HG02678 (cell line): Measurements from ENCODE around the gene DUOX1.
"Not testable (repeated sequence)": the region's sequence is repeated elsewhere in the genome, so short reads cannot be mapped to it uniquely, and the experiment has no call there.

Source experiments
- ATAC-seq: cut with Tn5 transposase; IDR thresholded peaks from one replicate; pipeline ENCODE4 v1.9.1; 2021; ENCODE audit warnings: mild to moderate bottlenecking, moderate library complexity; ENCODE audit not compliant: unreplicated experiment

The DUOX1 gene

DNA sequence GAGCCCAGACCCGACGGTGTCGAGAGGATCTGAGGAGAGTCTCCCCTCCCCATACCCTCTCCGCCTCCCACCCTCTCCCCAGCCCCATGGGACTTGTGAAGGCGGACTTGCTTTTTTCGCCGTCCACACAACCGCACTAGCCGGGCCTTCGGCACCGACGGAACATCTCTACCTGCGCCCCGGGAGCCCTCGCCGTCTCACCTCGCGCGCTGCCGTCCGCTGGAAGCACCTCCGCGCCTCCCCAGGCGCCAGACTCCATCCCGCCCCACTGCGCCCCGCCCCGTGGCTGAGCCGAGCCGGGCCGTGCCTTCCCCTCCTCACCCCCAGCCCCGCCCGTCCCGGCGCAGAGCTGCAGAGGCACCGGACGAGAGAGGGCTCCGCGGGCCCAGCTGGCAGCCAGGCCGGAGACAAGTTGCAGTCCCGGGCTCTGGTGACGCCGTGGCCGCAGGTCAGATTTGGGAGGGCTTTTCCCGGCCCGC is at the start of gene DUOX1, which contains the start of gene DUOXA1:
Gene DUOX1, plus strand, starts transcription at position 344 of the 479 bp plus-strand sequence. CDS start 1,973 bp downstream, outside the sequence.
Gene DUOXA1, minus strand, starts transcription at position 229 of the 479 bp plus-strand sequence. CDS start 6,865 bp downstream, outside the sequence.
- no peak for ATAC-seq

DNA sequence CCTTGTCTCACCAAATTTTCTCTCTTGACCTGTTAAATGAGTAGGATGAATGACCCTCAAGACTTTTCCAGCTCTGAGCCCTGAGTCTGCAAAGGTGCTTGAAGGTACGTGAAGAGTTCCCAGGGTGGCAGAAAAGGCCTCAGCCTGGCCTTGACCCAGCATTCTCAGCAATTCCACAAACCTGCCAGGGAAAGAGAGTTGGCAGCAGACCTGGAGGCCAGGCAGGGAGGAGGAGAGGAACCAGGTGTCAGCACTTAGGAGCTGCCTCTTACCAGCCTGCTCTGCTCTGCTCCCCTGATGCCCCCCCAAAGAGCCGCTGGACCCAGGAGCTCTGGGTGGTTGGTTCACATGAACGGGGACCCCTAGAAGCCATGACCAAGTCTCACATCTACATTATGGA is 49.2 kb upstream of the DUOX1 start:
- not testable (repeated sequence) for ATAC-seq

DNA sequence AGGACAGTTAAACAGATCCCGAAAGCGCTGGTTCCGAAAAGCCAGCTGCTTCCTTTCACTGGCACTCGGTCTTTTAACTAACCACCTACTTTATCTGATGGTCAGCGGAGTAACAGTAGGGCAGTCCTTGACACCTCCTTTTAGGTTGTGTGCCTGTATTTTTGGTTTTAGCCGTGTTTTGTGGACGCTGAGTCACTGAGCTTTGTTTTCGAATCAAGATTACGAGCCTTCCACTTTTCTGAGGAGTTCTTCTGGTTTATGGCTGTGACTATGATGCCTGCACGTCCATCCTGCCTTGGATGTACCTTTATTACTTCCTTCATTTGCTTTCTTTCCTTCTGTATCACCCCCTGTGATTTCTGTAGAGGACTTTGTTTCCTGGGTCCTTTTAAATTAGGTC is 47.4 kb upstream of the DUOX1 start:
- not testable (repeated sequence) for ATAC-seq

DNA sequence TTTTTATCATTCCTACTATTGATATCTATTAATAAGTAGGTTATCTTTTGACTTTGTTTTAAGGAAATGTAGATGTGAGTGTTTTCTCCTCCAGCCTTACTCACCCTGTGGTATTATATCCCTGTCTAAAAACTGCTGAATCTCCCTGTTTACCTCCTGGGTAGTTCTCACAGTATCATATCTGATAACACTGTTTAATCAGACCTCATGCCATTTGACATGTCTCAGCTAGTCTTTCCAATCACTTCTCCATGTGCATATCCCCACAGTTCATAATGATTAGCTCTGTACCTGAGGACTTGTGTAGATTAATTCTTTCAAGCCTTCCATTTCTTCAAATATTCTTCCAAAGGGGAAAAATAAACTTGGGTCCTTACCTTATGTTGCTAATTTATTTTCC is 46.6 kb upstream of the DUOX1 start:
- no peak for ATAC-seq

DNA sequence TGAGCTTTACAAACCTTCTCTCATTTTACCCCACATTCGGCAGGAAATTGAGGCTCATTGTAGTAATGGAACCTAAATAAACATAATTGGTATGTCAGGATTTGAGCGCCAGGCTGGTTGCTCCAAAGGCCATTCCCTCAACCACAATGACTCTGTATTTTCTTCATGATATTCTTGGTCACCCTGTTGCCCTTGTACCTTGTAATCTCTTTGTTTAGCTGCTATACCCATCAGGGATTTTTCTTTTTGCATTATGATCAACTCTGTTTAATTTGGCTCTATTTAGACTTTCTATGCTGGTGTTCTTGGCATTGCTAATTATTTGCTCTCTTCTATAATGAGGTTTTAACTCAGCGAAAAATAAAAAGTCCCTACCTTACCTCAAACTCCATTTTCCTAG is 45.6 kb upstream of the DUOX1 start:
- no peak for ATAC-seq

DNA sequence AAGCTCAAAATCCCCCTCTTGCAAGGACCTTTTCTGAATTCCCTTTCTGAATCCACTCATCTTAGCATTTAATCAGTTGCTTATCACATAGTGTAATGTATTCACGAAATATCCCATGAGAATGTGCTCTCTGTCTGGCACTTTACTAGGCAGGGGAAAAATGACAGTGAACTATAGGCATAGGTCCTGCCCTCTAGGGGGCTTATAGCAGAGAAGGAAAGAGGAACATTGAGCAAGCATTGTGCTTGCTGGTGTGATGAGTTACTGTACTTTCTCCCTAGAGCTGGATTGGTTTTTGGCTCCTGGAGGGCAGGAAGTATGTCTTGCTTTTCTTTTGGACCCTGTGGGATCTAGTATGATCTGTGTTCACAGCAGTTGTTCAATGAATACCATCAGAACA is 42.3 kb upstream of the DUOX1 start:
- ATAC-seq = no peak

DNA sequence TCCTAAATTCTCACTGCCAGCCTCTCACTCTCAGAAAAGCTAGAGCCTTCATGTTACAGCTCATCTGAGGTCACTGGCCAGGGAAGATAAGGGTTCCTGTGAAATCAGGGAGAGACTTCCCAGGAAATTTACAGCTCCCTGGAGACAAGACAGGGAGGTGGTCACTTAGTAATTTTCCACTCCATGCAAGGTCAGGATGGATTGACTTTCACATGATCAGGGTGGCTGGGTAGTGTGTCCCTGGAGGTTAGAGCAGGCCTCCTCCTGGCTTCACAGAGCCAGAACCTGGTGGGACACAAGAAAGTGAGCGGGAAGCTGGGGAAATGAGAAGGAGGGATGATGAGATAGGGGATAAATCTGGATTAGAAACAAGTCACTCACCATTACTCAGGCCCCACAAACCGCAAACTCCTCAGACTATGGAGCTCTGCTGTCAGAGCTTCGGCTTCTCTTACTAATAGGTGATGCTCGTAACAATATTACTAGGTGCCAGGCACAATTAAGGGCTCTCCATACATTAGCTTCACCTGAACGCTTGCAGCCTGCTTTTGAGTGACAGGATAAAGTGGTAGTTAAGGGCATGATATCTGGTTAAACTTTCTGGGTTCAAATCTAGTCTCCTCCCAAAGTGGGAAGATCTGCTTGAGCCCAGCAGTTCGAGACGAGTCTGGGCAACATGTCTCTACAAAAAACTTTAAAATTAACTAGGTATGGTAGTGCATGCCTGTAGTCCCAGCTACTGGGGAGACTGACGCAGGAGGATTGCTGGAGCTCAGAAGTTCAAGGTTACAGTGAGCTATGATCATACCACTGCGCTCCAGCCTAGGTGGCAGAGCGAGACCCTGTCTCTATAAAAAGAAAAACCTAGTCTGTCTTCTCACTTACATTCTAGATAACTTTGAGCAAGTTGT is 40.7 kb upstream of the DUOX1 start:
- no peak for ATAC-seq

DNA sequence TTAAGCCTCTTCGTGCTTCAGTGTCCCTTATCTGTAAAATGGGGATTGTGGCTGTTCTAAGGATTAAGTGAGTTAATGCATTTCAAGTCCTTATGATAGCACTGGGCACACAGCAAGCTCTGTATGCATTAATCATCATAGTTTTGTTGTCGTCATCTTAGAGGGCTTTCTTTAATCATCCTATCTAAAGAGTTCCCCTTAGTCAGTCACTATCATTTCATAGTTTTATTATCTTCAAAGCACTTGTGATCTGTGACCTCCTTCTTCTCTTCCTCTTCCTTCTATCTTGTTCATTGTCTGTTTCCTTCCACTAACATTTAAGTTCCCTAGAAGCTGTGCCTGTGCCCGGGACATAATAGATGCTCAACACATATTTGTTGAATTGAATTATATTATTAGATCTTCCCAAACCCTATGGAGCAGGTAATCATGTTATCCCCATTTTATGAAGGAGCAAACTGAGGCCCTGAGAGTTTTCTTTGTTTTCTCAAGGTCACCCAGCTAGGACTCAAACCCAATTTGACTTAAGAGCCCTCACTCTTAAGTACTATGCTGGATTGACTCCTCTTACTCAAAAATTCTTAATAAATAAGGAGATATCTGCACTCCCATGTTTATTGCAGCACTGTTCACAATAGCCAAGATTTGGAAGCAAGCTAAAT is 40.0 kb upstream of the DUOX1 start:
- no peak for ATAC-seq

DNA sequence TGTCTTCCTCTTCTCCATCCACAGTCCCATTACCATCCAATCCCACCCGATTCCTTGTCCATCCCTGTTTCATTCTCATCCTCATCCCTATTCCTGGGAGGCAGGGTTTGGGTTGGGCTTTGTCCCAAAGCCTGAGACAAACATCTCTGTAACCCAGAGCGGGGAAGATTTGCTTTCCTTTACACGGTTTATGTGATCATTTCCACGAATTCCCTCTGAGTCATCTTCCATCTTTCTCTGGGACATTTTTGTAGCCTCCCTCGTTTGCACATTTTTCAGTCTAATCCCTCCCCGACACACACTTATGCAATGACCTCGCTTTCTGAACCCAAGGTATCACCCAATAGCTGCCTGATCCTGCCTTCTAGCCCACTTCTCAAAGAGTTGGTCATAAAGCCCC is 38.6 kb upstream of the DUOX1 start:
- ATAC-seq = no peak

DNA sequence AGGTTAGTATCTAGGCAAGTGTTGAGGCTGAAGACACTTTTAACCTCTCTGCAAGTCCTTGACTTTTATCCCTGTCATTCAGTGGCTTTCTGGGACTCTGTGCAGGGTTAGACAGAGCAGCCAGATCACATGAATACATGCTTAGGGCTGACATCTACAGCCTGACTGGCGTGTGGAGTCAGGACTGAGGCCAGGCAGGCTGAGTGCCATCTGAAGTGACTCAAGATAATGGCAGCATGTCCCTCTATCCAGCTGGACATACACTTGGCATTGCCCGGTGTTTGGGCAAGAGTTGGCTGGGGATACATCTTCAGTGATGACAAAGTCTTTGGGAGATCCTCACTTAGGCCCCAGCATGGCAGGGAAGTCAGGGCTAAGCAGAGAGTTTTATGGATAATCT is 38.2 kb upstream of the DUOX1 start:
- ATAC-seq = no peak

DNA sequence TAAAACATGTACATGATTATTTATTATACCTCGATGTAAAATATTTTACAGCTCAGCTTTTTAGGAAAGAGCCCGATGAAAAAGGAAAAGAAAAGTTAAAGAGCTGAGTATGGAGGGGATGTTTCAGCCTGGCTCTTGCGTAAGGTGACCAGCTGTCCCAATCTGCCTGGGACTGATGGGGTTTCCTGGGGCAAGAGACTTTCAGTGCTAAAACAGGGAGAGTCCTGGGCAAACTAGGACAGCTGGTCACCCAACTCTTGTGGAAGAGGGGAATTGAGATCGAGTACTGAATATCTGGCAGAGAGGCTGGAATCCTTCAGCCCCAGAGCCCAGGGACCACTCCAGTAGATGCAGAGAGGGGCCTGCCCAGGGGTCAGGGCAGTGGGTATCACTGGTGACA is 36.8 kb upstream of the DUOX1 start:
- ATAC-seq = no peak

DNA sequence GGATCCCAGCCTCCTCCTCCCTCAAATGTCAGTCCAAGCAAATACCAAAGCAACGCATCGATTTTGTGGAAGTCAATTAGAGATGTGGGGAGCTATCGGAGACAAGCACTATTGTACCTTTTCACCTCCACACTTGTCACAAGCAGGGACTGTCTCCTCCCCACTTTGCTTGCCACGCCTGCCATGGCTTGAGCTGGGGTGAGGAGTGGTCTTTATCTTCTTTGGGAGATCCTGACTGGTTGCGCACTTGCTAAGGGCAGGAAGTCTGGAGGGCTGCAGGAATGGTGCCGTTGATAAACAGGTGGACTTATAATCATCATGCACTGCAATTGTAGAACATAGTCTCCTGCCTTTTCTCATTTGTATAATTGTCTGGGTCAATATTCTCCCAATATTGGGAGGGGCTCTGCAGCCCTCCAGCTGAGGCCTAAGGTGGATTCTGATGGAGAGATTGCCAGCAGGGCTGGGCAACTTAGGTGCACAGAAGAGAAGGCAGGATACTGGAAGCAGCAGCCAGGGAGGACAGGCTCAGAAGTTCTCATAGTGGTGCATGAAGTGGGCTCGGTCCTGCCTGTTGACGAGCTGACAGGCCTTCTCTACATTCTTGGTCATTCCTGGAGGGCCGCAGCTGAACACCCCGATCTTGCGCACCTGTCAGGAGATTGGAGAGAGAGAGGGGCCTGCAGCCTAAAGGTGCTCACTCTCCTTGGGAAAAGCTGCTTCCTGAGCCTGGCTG is 36.0 kb upstream of the DUOX1 start:
- ATAC-seq = no peak

DNA sequence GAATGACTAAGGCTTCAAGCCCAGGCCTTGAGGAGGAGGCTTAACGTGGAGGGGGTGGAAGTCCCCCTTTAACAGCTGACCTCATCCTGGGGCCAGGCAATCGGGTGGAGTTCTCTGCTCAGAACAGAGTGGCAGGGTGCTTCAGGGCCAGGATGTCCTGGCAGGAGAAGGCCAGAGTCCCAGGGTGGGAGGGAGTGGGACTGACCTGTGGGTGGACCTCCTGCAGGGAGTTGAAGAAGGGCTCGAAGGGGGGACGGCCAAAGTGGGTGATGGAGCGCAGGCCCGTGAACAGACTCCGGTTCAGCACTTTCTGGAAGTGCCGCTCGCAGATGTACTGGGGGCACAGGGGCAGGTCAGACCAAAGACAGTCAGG is 35.5 kb upstream of the DUOX1 start:
- no peak for ATAC-seq

DNA sequence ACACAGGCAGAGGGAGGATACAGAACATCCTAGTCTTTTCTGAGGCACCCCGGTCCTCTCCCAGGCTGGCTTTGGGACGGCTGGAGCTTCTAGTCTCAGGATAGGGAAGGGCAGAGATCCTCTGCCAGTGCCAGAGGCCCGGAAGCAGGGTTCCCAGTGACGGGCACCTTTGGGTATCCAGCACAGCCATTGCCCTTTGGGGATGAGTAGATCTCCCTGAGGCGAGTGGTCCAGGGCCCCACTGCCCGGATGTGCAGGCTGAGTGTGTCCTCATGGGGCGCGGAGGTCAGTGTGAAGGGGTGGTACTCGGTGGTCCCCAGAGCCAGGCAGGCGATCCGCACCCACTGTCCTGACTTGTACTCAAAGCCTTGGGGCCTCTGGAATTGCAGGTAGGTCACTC is 34.1 kb upstream of the DUOX1 start:
- no peak for ATAC-seq

DNA sequence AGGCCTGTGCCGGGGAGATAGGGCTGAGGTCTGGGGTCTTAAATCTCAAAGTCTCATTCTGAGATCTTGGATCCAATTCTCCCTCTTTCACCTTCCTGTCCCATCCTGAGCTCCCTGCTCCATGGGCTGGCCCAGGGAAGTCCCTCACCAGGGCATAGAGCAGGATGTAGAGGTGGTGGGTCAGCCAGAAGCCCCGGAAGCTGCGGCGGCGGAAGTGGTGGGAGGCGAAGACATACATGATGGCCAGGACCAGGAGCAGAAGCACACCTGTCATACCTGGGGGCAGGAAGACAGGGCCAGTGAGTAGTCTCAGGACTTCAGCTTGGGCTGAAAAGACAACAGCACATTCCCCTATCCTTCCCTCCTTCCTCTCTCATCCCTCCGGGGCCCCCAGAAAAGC is 32.3 kb upstream of the DUOX1 start:
- no peak for ATAC-seq

DNA sequence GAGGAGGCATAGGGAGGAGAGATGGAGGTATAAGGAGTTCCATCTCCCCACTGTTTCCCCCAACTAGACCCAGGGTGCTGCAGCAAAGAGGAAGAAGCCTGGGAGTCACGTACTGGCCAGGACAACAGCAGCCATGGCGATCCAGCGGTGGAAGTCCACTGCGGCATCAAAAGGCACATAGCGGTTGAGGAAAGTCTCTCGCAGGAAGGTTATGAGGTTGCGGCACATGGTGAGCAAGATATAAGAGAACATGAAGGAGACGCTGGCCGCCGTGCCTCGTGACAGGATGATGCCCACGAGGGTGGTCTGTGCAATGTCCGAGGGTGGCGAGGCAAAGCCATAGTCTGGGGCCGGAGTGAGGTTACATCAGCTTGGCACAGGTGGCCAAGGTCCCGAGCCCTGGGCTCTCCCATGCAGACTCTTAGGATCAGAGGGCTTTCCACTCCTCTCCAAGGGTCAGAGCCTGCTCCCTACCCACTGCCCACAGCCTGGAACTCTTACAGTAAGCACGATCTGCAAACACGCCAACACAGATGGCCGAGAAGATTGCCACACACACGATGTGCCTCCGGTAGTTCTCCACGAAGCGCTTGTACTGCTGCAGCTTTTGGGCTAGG is 30.1 kb upstream of the DUOX1 start:
- no peak for ATAC-seq

DNA sequence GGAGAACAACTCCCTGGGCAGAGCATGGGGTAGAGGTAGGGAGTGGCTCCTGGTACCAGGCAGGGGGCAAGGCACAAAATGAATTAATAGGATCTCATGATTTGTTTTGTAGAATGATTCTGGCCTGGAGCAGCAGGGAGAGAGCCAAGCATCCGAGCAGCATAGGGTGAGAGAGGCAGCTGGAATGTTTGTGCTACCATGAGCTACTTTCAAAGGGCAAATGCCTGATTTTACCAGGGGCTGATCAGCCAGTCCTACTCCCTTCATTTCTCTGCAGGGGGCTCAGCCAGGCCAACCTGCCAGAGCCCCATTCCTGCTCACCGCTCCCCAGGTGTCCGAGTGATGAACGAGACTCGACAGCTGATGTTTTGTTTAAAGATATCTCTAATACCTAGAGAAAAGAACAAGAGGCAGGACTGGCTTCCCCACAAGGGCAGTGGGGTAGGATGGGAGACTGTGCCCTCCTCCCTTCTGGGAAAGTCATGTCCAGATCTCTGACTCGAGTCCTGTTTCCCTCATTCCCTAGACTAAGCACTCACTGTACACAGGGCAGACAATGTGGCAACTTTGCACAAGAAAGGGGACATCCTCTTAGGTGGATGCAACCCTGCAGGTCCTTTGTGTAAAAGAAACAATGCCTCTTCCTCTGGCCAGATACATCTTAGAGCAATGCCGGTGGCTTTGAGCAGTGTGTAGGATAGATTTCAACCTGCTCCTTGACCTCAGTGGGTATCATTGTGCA is 28.7 kb upstream of the DUOX1 start:
- ATAC-seq = no peak

DNA sequence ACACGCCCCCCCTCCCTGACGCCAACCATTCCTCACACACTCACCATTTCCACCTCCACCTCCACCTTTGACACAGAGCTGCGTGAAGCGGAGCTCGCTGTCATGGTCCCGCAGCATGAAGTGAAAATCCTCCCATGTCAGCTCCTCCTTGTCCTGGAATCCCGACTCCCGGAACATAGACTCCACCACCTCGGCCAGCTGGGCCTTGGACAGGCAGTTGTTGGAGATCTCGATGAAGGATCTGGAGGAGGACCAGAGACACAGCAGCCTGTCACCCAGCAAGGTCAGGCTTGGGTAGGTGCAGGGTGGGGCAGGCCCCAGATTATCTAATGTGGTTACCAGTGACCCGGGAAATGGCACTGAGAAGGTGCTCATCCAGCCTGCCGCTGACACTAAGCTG is 28.0 kb upstream of the DUOX1 start:
- no peak for ATAC-seq

DNA sequence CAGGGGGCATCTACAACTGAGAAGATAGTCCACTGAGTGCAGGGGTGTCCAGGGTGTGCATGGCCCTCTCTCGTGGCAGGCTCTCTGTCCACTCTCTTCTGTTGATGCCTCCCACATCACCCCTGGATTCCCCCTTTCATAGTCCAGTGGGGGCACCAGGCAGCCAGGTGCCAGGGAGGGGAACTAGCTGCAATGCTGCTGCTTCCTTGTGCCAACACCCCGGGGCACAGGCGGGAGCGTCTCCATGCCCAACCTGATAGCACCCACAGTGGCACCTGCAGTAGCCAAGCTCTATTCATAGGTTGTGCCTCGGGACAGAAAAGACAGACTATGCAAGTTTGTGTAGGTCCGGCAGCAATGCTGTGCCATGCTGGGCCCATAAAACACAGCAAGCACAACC is 27.6 kb upstream of the DUOX1 start:
- no peak for ATAC-seq

DNA sequence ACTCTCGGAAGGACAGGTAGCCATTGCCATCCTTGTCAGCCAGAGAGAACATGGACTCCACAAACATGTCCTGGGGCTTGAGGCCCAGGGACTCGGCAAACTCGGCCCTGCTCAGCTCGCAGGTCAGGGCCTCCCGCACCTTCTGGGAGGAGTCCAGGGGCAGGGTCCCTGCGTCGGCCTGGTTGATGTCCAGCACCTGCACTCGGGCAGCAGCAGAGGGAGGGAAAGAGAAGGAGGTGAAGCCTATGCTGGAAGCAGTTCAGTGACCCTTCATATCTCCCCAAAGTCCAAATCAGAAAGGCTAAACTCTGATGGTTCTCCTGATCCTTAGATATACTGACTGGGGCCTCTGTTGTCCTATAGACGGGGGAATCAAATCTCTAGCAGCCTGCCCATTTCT is 25.6 kb upstream of the DUOX1 start:
- ATAC-seq = not testable (repeated sequence)
